Stimulated activated effector memory CD8-positive, alpha-beta T cell treated with anti-CD3 and anti-CD28 coated beads, Interleukin-12 subunit alpha, Interleukin-12 subunit beta, amount 100 ng/mL, for 72 hours (primary cell): Measurements from ENCODE around the gene CCT6B.

ENCODE experiments used
- ATAC-seq: fragments of 150-1000 bp; cut with Tn5 transposase; 2 replicates; pipeline ENCODE4 v1.10.0; 2021
- DNase-seq, 2 donors: peaks; one replicate each; pipeline ENCODE4 v3.0.0; 2021 to 2022; ENCODE audit warnings: low spot score in 2 of 2
- H3K27ac Mint-ChIP-seq: one replicate; pipeline ENCODE4 v1.8.0; 2022; ENCODE audit warnings: mild to moderate bottlenecking, mixed read lengths
- H3K36me3 Mint-ChIP-seq: one replicate; pipeline ENCODE4 v1.8.0; 2022; ENCODE audit warnings: mild to moderate bottlenecking, mixed read lengths
- H3K4me1 Mint-ChIP-seq: one replicate; pipeline ENCODE4 v1.8.0; 2022; ENCODE audit warnings: mixed read lengths
- H3K4me3 Mint-ChIP-seq: one replicate; pipeline ENCODE4 v1.8.0; 2022; ENCODE audit warnings: mild to moderate bottlenecking, mixed read lengths
- H3K9me3 Mint-ChIP-seq: one replicate; pipeline ENCODE4 v1.8.0; 2022; ENCODE audit warnings: mixed read lengths

Gene CCT6B

DNA sequence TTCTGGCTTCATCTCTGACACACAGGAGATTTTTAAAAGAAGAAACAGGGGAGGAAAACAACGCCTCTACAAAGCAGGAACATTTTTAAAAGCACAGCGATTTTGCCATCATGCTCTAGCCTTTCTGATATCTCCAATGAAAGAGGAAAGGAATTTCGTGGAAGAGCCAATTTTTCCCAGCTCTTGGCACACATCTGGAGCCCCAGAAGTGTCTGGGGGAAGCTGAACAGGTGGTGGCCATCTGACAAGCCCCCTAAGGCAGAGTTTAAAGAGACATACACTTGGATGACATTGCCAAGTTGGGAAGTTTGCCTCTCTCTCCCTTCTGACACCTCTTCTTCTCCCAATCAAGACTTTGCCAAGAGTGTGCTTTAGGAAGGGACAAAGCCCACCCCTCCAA, 82.1 kb downstream of the CCT6B start:
- DNase-seq (no peak), ATAC-seq (no peak)
- Mint-ChIP-seq H3K9me3 (no peaks in the 10 kb centered on the region), H3K36me3 (no peaks in the 10 kb centered on the region), H3K4me3 (no peak overlapping the region), H3K4me1 (no peaks in the 10 kb centered on the region), H3K27ac (no peak overlapping the region)
